ENCODE measurements around the gene SLC36A2. TPM values are rescaled to one million over a fixed set of nuclear protein-coding genes. Genes with fewer than 3 reads are reported as not detected.

Gene SLC36A2
- total and polyA plus RNA-seq, 2 donors (not counting 1 experiment from before 2014, with no cell fraction given): not detected

GRCh38 chr5:151284392-151284967 lies 62.9 kb downstream of the SLC36A2 start:
- Histone ChIP-seq H3K36me3 (replicated peaks in 1 of 2; ENCODE audit: control extremely low read depth in 1 of 2, control insufficient read depth in 1 of 2, extremely low read depth in 1 of 2, insufficient read depth in 2 of 2, low read length in 1 of 2) (no peaks in the 10 kb centered on the region), H4K20me1 (ENCODE audit: control insufficient read depth, insufficient read depth, low read length, poor library complexity, severe bottlenecking) (no peaks in the 10 kb centered on the region), H3K27ac (ENCODE audit: low read length in 2 of 2) (no peak overlapping the region), H3K9ac (ENCODE audit: low read length) (no peak overlapping the region), H3K9me3 (ENCODE audit: control extremely low read depth in 1 of 3, control insufficient read depth in 2 of 3, insufficient read depth in 1 of 3, low read length in 2 of 3) (no peaks in the 10 kb centered on the region), H3K4me2 (replicated peaks; ENCODE audit: low read depth, low read length, poor library complexity, severe bottlenecking) (no peak overlapping the region), H3K4me3 (ENCODE audit: control extremely low read depth in 1 of 5, extremely low read depth in 1 of 5, insufficient read depth in 1 of 5, low read depth in 2 of 5, low read length in 4 of 5) (no peak overlapping the region), H3K4me1 (ENCODE audit: control insufficient read depth in 2 of 2, insufficient read depth in 2 of 2, low read length in 2 of 2) (no peaks in the 10 kb centered on the region), H3K27me3 (replicated peaks in 1 of 4; ENCODE audit: control extremely low read depth in 1 of 4, control insufficient read depth in 3 of 4, insufficient read depth in 4 of 4, low read length in 3 of 4) (no peaks in the 10 kb centered on the region), H2AFZ (ENCODE audit: insufficient read depth, low read depth, low read length, poor library complexity, severe bottlenecking) (no peak overlapping the region), H3K79me2 (ENCODE audit: control insufficient read depth, insufficient read depth, low read length) (no peaks in the 10 kb centered on the region)
- ATAC-seq (ENCODE audit: low read depth): no peak
- Mint-ChIP-seq H3K4me1 (no peaks in the 10 kb centered on the region), H3K27ac (no peak overlapping the region), H3K4me3 (no peak overlapping the region), H3K9me3 (ENCODE audit: insufficient read depth) (no peaks in the 10 kb centered on the region), H3K27me3 (no peaks in the 10 kb centered on the region)
- CTCF ChIA-PET: interaction anchor here (1.3 kb wide), 1 partner anchor 233 kb away, joined by 3 read pairs; no protein-coding TSS in a partner anchor
- no CpG with 5 or more reads among the region's 8 CpGs for WGBS (ENCODE audit: insufficient coverage)
- TF ChIP-seq CTCF (IDR thresholded peaks at IDR 0.05): peak; percentile 32
- no peak for TF ChIP-seq EZH2 (IDR thresholded peaks at IDR 0.05; ENCODE audit: borderline replicate concordance, insufficient read depth, low read depth, low read length, poor library complexity, severe bottlenecking)
- POLR2A ChIA-PET: no interaction called here
- DNase-seq: no peak
- intact Hi-C loops (cut with micrococcal nuclease): no loop called here

DNA sequence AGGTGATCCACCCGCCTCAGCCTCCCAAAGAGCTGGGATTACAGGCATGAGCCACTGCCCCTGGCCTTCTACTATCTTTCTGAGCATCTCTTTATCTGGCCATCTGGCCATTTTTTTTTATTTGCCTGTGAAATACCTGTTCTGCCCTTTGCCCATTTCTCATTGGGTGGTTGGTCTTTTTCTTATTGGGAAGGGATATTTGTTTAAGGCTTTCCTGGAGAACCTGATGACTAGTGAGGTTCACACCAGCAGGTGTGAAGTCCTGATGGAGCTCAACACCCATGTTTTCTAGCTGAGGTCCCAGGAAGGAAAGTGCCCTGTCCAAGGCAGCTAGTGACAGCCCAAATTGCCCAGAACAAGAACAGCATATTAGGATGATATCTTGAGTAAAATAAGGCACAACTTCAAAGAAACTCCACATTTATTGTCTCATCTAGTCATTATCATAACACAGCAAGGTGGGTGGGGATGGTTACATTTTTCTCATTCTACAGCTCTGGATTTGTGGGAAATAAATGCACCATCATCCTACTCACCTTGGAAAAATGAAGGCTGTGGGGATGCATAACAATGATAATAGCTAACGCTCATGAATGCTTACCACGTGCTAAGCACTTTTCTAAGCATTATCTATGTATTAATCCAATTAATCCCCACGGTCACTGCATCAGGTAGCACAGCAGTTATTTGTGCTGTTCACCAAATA lies 64.1 kb downstream of the SLC36A2 start:
- no peak overlapping the region for H3K4me2 ChIP-seq (replicated peaks; ENCODE audit: low read depth, low read length, poor library complexity, severe bottlenecking)
- H4K20me1 ChIP-seq (ENCODE audit: control insufficient read depth, insufficient read depth, low read length, poor library complexity, severe bottlenecking): no peaks in the 10 kb centered on the region
- no peaks in the 10 kb centered on the region for H3K27me3 ChIP-seq (replicated peaks in 1 of 4; ENCODE audit: control extremely low read depth in 1 of 4, control insufficient read depth in 3 of 4, insufficient read depth in 4 of 4, low read length in 3 of 4)
- TF ChIP-seq EZH2 (IDR thresholded peaks at IDR 0.05; ENCODE audit: borderline replicate concordance, insufficient read depth, low read depth, low read length, poor library complexity, severe bottlenecking): no peak
- no peak for TF ChIP-seq CTCF (IDR thresholded peaks at IDR 0.05)
- 100% methylated on average over 2 of the region's 4 CpGs for WGBS (ENCODE audit: insufficient coverage)
- DNase-seq (no peak), ATAC-seq (ENCODE audit: low read depth) (no peak)
- H3K4me3 Mint-ChIP-seq: no peak overlapping the region
- intact Hi-C loops (cut with micrococcal nuclease): no loop called here
- no peaks in the 10 kb centered on the region for H3K9me3 ChIP-seq (ENCODE audit: control extremely low read depth in 1 of 3, control insufficient read depth in 2 of 3, insufficient read depth in 1 of 3, low read length in 2 of 3)
- H3K4me1 ChIP-seq (ENCODE audit: control insufficient read depth in 2 of 2, insufficient read depth in 2 of 2, low read length in 2 of 2): no peaks in the 10 kb centered on the region
- no peak overlapping the region for H3K4me3 ChIP-seq (ENCODE audit: control extremely low read depth in 1 of 5, extremely low read depth in 1 of 5, insufficient read depth in 1 of 5, low read depth in 2 of 5, low read length in 4 of 5)
- no peaks in the 10 kb centered on the region for H3K4me1 Mint-ChIP-seq
- ChIA-PET POLR2A (no interaction called here), CTCF (interaction anchor here (0.6 to 1.3 kb wide), 2 partner anchors 231 to 1468 kb away, joined by 3 to 4 read pairs; no protein-coding TSS in a partner anchor)
- H3K36me3 ChIP-seq (replicated peaks in 1 of 2; ENCODE audit: control extremely low read depth in 1 of 2, control insufficient read depth in 1 of 2, extremely low read depth in 1 of 2, insufficient read depth in 2 of 2, low read length in 1 of 2): no peaks in the 10 kb centered on the region
- no peak overlapping the region for H3K9ac ChIP-seq (ENCODE audit: low read length)
- H2AFZ ChIP-seq (ENCODE audit: insufficient read depth, low read depth, low read length, poor library complexity, severe bottlenecking): no peak overlapping the region
- no peaks in the 10 kb centered on the region for H3K27me3 Mint-ChIP-seq
- H3K27ac Mint-ChIP-seq: no peak overlapping the region
- H3K79me2 ChIP-seq (ENCODE audit: control insufficient read depth, insufficient read depth, low read length): no peaks in the 10 kb centered on the region
- no peak overlapping the region for H3K27ac ChIP-seq (ENCODE audit: low read length in 2 of 2)
- no peaks in the 10 kb centered on the region for H3K9me3 Mint-ChIP-seq (ENCODE audit: insufficient read depth)

Data from B cell (primary cell).